Measurements from ENCODE around the gene ARHGAP28. TPM values are rescaled to one million over a fixed set of nuclear protein-coding genes. Genes with fewer than 3 reads are reported as not detected.
A peak's percentile ranks its signal among the peaks of the same experiment; 100 is the strongest.

Gene ARHGAP28
- total RNA-seq, 1 donor from 2014 or later = 161 TPM

DNA sequence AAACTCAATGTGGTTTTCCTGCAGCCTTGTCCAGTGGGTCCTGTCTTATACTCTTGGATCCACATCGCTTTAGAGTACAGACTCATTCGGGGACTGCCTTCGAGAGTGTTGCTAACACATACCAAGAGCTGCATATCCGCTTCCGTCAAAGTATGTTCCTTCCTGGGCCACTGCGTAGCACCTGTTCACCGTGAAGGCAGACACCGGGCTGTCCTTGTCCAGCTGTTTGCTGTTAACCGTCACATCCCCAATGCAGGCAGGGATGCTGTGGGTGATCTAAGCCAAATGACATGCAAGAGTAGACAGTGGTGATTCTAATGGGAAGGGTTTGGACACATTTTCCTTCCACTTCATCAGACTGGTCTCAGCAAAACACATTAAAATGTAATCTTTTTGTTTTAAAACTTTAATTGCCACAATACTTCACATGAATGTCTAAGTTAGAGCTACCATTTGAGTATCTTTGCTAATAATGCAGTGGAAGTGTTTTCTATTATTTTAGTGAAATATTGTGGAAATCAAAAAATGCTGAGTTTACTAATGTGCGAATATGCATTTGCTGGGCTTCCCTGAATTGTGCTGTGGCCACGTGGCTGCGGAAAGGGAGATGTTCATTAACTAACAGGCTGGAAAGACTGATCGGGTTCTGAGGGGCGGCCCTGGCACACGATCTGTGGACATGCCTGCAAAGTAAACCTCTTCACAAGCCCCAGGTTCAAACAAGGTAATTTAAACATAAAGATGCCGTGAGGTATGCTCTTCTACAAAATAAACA lies 219.0 kb downstream of the ARHGAP28 start:
- peak overlapping the region; percentile 4 for H3K27ac Mint-ChIP-seq
- peaks cover 38% of the 10 kb centered on the region for H3K36me3 Mint-ChIP-seq
- H3K4me3 Mint-ChIP-seq = no peak overlapping the region
- H3K4me1 Mint-ChIP-seq = peaks cover 13% of the 10 kb centered on the region
- H3K9me3 Mint-ChIP-seq = no peaks in the 10 kb centered on the region
- no peaks in the 10 kb centered on the region for H3K27me3 Mint-ChIP-seq (ENCODE audit: low read depth)
- no peak for TF ChIP-seq CTCF (IDR thresholded peaks at IDR 0.05; ENCODE audit: unreplicated experiment)
- no peak for DNase-seq (ENCODE audit: low spot score in 2 of 2, unreplicated experiment in 2 of 2)

DNA sequence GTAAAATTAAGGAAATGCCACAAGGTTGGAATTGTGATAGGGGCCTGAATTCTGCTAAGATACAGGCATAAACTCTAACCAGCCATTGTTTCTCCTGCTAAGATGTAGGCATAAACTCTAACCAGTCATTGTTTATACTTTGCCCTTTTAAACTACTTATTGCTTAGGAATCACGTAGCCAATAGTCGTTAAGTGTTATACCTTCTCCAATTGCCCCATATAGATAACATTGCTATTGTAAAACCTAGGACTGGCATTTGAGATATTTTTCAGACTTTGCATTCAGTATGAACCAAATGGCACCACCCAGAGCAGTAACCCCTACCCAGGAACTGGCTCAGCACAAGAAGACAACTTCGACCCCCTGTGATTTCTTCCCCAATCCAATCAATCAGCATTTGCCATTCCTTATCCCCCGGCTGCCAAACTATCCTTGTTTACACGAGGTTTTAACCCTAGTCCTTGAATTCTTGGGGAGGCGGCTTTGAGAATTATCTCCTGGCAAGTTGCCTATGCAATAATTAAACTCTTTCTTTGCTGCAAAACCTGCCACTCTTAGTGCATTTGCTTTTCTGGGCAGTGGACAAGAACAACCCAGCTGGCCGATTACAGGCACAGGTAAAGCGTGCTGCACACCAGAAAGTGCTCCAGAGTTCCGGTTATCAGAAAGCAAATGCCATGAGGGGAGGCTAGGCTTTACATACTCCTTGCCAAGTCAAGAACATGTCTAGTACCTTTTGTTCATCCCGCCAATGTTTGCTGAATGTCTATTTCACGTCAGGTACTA lies 220.5 kb downstream of the ARHGAP28 start:
- no peak overlapping the region for H3K4me3 Mint-ChIP-seq
- no peak overlapping the region for H3K27ac Mint-ChIP-seq
- no peak for DNase-seq (ENCODE audit: low spot score in 2 of 2, unreplicated experiment in 2 of 2)
- H3K4me1 Mint-ChIP-seq = peaks cover 13% of the 10 kb centered on the region
- no peak for TF ChIP-seq CTCF (IDR thresholded peaks at IDR 0.05; ENCODE audit: unreplicated experiment)
- H3K27me3 Mint-ChIP-seq (ENCODE audit: low read depth) = no peaks in the 10 kb centered on the region
- no peaks in the 10 kb centered on the region for H3K9me3 Mint-ChIP-seq
- peaks cover 43% of the 10 kb centered on the region for H3K36me3 Mint-ChIP-seq

- Mint-ChIP-seq H3K4me3 (no peak overlapping the region), H3K36me3 (peaks cover 39% of the 10 kb centered on the region), H3K9me3 (no peaks in the 10 kb centered on the region), H3K27ac (no peak overlapping the region), H3K27me3 (ENCODE audit: low read depth) (no peaks in the 10 kb centered on the region), H3K4me1 (peaks cover 13% of the 10 kb centered on the region)
- TF ChIP-seq CTCF (IDR thresholded peaks at IDR 0.05; ENCODE audit: unreplicated experiment) = no peak
- DNase-seq (ENCODE audit: low spot score in 2 of 2, unreplicated experiment in 2 of 2) = no peak
Observed at GRCh38 chr18:6950641-6951040, 221.1 kb downstream of the ARHGAP28 start.

GRCh38 chr18:6951336-6952090 lies 222.0 kb downstream of the ARHGAP28 start:
- Mint-ChIP-seq H3K9me3 (no peaks in the 10 kb centered on the region), H3K4me3 (no peak overlapping the region), H3K4me1 (peaks cover 13% of the 10 kb centered on the region), H3K27me3 (ENCODE audit: low read depth) (no peaks in the 10 kb centered on the region), H3K27ac (no peak overlapping the region), H3K36me3 (peaks cover 38% of the 10 kb centered on the region)
- DNase-seq (ENCODE audit: low spot score in 2 of 2, unreplicated experiment in 2 of 2) = no peak
- TF ChIP-seq CTCF (IDR thresholded peaks at IDR 0.05; ENCODE audit: unreplicated experiment) = no peak

DNA sequence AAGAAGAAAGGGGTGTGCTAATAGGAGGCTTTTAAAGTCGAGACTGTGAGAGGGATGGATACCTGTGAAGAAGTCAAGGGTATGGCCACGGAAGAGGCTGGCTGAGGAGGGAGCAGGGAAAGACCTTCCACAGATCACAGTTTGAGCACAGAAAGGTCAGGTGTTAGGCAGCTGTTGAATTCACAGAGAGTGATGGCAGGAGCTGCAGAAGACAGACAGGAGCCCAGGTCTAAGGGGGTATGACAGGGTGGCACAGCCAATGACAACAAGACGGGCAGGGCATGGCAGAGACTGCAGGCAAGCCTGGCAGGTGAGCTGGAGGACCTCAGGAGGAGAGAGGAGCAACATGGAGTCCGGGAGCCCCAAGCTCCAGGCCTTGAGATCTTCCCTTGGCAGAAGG lies 225.0 kb downstream of the ARHGAP28 start:
- H3K4me1 Mint-ChIP-seq = peaks cover 5% of the 10 kb centered on the region
- H3K36me3 Mint-ChIP-seq = peaks cover 41% of the 10 kb centered on the region
- H3K9me3 Mint-ChIP-seq = no peaks in the 10 kb centered on the region
- no peak for TF ChIP-seq CTCF (IDR thresholded peaks at IDR 0.05; ENCODE audit: unreplicated experiment)
- no peak overlapping the region for H3K27ac Mint-ChIP-seq
- H3K4me3 Mint-ChIP-seq = no peak overlapping the region
- DNase-seq (ENCODE audit: low spot score in 2 of 2, unreplicated experiment in 2 of 2) = no peak
- H3K27me3 Mint-ChIP-seq (ENCODE audit: low read depth) = no peaks in the 10 kb centered on the region

Measured in mesothelial cell of epicardium (in vitro differentiated cells).